HS-27A (cell line): Measurements from ENCODE around the gene PDLIM7.
"Not testable (repeated sequence)": the region's sequence is repeated elsewhere in the genome, so short reads cannot be mapped to it uniquely, and the experiment has no call there.

ENCODE experiments used
- DNase-seq: peaks from one replicate; pipeline ENCODE4 v3.0.0-alpha.2; 2012; ENCODE audit warnings: low read depth, missing footprints

Gene PDLIM7, protein sequence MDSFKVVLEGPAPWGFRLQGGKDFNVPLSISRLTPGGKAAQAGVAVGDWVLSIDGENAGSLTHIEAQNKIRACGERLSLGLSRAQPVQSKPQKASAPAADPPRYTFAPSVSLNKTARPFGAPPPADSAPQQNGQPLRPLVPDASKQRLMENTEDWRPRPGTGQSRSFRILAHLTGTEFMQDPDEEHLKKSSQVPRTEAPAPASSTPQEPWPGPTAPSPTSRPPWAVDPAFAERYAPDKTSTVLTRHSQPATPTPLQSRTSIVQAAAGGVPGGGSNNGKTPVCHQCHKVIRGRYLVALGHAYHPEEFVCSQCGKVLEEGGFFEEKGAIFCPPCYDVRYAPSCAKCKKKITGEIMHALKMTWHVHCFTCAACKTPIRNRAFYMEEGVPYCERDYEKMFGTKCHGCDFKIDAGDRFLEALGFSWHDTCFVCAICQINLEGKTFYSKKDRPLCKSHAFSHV

DNA sequence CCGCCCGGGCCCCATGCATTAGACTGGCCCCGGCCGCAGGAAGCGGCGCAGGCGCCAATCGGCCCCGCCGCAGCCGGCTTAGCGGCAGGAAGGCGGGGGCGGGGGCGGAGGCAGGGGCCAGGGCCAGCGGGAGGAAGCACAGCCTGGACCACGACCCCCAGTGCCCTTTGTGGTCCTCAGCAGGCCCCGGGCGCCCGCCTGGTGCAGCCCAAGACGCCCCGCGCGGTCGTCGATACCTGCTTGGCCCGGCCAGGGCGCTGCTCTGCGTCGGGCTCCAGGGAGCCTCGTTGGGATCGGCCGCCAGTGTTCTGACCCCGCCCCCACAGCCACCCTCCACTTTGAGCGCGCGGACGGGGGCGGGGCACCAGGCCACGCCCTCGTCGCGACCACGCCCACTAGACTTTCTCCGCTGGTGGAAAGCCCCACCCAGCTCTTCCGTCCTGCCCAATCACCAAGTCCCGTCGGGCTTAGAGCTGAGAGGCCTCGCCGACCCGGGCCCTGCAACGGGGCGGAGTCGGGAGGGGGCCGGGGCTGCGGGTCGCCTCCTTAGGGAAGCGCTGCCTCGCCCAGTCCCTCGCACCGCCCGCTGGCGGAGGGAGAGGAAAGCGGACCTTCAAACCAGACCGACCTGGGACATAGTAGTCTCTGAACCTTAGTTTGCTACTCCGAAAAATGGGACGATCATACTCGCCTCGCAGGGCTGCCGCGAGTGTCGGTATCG, at the start of gene PDLIM7:
Gene PDLIM7 (minus strand): TSS at position 313 of the 721 bp plus-strand sequence. CDS start 1,092 bp downstream, outside the sequence.
- DNase-seq: peak; percentile 67

DNA sequence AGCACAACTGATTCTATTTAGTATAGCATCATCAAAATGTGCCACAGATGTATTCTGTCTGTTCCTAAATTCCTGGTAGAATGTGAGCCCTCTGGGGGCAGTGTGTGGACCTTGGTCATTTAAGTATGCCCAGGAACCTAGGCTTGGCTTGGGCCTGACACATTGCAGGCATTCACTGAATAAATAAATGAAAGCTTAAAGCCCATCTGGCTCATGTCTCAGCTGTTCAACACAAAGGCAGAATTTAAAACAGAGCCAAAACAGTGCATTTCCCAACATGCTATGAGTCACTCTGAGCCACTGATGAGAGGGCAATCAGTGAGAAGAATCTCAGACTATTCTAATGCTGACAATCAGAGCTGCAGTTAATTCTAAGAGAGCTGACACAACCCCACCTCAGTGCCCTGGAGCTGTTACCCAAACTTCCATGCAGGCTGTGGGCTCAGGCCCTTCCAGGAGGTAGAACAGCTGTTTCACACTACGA, 48.9 kb upstream of the PDLIM7 start:
- peak; percentile 64 for DNase-seq

DNA sequence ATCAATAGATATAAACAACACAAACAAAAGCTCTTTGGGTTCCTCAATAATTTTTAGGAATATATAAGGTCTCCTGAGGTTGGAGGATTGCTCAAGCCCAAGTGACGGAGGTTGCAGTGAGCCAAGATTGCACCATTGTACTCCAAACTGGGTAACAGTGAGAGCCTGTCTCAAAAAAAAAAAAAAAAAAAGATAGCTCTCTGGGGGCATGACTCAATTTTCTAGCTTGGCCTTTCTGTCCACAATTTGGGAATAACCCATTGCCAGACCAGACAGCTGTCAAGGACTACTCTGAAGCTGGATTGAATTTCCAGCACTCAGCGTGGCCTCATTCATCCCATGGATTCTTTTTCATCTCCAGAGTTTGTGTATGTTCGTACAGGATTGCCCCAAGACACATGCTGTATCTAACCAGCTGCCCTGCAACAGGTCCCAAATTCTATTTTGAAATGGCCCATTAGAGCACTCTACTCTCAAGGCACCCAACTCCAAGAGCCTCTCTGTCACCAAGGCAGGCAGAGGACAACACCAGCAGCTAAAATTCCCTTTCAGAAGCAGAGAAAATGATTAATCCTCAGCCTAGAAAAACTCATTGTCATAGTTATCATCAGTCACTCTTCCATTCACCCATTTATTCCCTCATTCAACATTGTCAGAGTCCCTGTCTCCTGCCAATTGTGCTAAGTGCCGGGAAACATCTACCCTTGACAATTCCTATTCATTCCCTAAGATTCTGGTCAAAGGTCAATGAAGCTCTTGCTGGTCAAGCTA, 48.3 kb upstream of the PDLIM7 start:
- DNase-seq: no peak

DNA sequence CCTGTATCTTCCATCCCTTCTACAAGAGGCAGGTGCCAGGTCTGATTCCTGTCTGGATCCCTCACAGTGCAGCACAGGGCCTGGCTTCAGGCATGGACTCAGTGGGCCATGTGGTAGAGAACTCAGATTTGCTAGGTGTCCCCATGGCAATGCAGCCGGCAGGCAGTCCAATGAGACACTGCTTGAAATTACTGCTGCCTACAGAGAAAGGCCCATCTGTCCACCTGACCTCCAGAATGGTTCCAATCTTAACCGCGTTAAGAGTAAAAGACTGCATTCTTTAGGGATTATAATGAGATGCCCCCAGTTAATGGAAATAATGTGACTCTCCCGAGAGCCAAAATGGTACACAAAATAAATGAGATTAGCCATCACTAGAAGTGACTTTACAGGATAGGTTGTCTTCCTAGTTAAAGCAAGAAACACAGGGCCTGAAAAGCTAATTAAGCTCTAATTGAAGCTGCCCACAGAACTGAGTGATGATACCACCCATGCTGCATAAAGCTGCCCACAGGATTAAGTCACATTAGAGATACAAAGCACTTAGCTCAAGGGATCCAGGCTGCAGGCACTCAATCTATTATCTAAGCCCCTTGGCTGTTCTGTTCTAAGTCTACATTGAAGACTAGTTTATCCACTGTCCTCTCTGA, 45.5 kb upstream of the PDLIM7 start:
- DNase-seq: no peak

DNA sequence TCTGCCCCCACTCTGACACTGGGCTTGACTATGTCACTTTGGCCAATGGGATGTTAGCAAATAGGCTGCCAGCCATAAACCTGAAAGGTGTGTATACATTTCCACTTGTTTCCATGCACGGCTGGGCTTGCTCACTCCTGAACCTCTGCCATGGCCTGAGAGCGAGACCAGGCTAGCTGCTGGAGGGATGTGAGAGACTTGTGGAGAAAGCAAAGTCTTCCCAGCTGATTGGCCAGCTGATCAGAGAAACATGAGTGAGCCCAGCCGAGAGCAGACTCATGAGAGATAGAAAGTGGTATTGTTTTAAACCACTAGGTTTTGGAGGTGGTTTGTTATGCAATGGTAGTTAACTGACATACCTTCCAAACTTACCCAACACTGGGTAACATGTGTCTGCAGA, 43.0 kb upstream of the PDLIM7 start:
- DNase-seq: no peak

DNA sequence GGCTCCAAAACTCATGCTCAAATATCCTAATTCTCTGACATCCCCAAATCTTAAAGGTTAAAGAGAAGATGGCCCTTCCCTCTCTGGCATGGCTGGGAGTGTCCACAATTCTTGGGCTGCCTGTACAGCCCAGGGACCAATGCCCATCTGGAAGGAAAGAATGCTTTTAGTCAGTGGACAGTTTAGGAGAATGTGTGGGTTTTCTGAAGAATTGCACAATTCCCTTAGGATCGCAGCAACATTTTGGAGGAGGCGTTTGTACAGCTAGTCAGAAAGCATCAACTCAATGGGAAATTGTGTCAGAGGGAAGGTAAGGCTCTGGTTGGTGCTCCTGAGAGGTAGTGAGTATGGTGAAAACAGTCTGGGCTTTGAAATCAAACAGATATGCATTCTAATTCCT, 42.0 kb upstream of the PDLIM7 start:
- no peak for DNase-seq

DNA sequence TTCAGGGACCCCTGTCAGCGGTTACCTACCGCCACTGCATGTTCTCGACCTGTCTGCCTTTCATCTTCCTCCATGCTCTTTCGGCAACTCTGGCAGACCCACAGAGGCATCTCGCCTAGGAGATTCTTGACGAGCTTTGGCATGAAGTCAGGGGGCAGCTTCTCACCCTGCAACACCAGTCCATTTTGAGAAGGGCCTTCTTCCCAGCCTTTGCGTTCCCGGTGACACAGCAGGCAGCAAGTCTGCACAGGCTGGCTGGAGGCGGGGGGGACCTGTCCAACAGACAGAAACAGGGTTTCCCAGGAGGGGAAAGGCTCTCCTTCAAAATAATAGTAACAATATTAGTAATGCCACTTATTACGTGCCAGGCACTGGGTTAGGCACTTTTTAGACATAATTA, 41.5 kb upstream of the PDLIM7 start:
- DNase-seq: no peak

DNA sequence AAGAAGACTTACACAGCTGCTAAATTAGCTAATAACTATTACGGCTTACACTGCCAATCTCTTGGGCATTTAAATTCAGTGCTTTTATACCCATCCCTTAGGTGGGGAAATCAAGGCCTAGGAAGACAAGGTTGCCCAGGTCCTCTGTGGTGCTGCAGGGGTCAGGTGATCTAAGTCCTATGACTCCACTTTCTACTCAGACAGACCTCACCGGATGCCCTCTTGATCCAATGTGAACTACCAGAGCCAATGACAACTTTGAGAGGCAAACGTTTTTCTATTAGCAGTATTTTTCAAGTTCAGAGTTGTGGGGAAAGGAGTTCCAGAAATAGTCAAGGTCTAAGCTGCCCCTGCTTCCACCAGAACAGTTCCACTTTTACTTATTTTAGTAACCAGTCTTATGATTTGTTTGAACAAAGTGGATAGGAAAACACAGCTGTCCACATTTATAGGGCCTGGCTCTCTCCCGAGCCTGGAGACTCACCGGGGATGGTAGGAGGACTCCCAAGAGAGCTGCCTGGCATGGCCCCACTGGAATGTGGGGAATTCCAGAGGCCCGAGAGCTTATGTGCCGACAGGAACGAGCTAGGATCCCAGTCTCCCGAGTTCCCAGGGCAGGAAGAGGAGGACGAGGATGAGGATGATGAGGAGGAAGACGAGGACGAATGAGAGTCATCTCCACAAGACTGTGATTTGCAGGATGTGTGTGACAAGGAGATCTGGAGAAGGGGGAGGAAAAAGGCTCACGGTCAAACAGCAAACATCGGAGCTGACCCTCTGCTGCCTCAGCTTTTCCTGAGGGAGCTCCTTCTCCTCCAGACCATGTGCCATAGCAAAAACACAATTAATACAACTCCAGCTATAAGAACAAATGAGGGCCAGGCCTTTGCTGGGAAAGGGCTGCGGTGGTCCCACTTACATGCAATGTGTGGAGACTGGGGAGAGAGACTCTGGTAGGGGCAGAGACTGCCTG, 40.3 kb upstream of the PDLIM7 start:
- DNase-seq: peak; percentile 42

DNA sequence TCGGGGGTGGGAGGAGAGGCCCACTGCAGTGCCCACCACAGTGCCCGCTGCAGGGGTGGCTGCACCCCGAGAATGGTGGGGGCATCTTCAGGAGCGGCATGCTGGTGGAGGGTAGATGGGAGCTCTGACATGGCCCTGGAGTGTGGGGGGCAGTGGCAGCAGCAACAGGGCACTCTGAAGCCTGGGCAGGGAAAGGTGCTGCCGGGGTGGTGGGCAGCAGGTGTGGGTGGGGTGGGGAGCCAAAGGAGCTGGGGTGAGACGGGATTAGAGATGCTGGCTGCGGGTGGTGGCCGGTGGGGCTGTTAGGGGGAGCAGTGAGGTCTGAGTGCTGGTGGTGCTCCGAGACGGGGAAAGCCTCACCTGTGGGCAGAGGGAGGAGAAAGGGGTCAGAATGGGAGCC, 39.0 kb upstream of the PDLIM7 start:
- DNase-seq: no peak

DNA sequence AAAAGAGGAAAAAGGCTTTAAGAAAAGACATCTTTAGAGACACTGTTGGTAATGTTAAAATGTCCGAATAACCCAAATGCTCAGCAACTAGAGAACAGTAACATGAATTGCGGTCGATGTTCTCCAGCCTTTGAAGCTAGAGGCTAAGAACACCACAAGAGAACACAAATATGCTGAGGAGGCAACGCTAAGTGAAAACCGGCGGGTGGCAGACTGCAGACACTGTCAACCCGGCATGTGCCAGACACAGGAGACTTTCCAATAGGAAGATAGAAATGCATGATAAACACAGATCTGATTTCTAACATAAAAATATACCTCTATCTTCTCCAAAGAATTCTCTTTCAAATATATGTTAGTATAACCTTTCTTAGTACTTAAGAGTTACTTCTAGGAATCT, 37.7 kb upstream of the PDLIM7 start:
- no peak for DNase-seq

DNA sequence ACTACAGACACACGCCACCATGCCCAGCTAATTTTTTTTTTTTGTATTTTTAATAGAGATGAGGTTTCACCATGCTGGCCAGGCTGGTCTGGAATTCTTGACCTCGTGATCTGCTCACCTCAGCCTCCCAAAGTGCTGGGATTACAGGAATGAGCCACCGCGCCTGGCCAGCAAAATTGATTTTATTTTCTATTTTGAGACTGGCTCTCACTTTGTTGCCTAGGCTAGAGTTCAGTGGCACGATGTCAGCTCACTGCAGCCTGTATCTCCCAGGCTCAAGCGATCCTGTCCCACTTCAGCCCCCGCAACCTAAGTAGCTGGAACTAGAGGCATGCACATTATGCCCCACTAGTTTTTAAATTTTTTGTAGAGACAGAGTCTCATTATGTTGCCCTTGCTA, 37.0 kb upstream of the PDLIM7 start:
- not testable (repeated sequence) for DNase-seq

DNA sequence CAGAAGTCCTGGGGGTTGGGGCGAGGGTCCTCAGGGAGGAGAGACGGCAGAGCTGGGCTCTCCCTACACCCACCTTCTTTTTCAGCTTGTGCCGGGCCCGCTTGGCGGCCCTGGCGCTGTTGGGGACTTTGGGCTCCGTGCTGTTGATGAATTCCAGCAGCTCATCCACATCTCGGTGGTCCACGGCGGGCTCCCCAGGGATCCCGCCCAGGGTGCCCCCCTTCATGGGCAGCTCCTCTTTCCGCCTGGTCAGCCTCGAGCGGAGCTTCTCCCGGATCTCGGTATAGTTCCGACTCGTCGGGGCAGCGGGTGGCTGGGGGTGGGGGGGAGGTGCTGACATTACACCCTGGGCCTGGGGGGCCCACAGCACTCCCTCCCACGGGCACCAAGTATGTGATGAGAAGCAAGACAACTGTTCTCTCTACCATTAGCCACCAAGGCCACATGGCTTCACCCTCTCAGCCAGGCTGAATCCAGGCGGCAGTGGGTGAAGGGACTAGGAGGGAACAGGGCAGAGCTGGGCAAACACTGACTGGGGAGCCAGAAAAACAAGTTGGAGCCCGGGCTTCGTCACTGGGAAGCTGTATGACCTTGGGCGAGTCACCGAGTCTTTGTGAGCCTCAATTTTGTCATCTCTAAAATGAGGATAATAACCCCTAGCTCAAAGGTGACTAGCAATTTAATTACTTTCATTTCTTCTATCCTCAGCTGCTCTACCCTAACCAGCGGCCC, 34.0 kb upstream of the PDLIM7 start:
- DNase-seq: no peak

DNA sequence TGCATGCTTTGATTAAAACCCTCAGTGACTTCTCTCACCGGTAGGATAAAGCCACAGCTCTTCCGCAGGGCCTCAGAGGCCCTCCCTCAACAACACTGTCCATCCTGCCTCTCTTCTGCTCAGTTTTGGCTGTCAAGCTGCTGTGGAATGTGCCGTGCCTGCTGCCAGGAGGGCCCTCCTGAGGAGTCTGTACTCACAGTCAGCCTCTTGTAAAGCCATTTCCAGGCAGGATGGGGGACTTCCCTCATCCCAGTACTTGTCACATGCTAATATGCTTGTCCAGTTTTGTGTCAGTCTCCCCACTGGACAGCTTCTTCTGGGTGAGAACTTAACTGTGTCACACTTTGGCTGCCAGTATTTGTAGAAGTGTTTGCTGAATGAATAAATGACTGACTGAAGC, 33.2 kb upstream of the PDLIM7 start:
- no peak for DNase-seq

DNA sequence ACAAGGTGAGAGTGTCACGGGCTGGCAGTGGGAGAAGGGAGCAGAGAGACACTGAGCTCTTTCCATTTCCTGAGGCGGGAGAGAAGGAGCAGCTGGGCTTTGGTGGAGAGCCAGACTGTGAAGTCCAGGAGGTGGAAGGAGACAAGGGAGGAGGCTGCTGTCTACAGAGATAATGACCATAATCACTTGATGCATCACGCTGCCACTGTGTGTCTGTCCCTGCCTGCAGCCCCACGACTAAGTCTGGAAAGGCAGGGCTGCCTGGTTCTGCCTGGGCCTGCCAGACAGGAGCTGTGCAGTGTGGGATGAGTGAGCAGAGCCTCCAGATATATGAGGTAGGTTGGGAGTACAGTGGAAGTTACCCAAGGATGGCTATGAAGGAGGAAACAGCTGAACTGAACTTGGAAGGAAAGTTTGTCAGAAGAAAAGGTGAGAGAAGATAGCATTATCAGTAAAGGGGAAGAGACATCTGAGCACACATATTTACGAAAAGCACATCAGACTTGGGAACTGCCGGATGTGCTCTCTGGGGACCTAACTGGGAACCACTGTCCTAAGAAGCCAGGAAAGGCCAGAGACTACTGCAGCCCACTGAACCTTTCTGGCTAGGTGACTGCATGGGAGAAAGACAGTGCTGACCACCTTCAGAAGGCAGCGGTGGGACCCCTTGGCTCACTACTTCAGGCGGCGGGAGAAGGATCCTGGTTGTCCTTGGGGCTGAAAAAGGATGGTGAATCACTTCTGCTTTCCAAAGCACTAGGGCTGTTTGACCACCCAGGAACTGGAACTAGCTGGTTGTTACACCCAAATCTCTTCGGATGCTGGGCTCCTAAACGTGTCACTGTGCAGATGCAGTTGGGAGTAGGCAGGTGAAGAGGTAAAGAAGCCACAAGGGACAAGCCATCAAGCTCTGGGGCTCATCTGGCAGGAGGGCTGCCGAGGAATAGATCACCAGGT, 32.1 kb upstream of the PDLIM7 start:
- DNase-seq: no peak

DNA sequence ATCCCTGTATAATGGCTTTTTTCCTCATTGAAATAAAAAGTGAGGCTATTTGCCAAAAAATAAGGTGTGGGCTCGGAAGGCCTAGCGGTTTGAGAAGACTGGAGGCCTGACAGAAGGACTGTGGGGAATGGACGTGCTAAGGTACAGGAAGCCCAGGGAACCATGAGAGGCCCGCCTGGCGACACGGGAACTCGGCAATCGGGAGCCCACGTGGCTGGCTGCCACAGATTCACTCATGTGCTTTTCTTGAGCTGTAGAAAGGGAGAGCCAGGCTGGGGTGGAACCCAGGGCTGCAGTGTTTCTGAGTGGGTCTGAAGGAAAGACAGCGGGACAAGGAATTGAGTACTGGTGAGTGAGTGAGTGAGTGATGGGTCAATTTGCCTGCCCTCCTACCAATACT, 31.2 kb upstream of the PDLIM7 start:
- DNase-seq: no peak

DNA sequence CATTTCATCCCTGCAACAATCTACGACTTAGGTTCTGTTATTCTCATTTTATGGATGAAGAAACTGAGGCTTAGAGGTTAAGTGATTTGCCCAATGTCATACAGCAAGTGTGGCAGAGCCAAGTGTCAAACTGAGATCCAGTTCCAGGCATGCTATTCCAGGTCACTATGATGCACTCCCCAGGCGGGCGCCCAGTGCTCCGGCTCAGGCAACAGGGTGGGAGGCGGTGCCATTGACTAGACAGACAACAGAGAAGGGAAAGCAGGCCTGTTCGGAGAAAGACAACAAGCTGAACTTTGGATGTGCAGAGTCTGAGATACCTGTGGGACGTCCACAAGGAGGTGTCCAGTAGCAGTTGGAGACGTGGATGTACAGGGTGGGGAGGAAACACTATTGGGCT, 30.2 kb upstream of the PDLIM7 start:
- no peak for DNase-seq

DNA sequence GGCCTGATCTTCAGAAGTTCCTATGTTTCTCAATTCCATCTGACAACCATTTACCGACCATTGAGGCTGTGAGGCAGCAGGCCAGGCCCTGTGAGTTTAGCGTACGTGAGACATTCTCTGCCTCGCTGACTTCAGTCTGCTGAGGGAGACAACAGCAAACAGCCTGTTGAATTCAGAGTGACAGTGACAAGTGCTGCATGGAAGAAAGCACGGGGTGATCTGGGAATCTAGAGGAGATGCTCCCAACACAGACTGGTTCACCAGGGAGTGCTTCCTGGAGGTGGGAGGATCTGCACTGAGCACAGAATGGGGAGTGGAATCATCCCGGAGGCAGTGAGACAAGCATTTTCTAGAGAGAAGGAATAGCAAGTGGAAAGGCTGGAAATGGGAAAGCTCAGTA, 29.4 kb upstream of the PDLIM7 start:
- no peak for DNase-seq

DNA sequence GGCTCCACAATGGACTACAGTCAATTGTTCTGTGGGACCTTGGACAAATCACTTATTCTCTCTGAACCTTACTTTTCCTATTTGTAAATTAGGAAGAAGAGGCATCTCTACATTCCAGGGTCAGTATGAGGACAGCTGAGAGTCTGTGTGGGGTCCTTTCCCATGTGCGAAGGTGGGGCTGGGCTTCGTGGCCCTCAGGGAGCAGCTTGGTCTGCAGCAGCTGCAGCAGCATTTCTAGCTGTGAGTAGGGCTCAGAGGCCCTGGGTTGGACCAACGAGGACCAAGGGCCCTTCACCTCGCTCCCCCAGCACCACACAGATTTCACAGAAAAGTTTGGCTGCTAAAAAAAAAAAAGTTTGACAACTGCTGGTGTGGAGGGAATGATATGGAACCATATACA, 28.8 kb upstream of the PDLIM7 start:
- DNase-seq: no peak
